ENCODE data around the gene FGGY.

GRCh38 chr1:59482986-59483385 is 186.1 kb downstream of the FGGY start:
- TF ChIP-seq POLR2A (IDR thresholded peaks at IDR 0.05), result no peak
- TF ChIP-seq CTCF (IDR thresholded peaks at IDR 0.05), result no peak

Measured in body of pancreas (tissue), 4 donors.